A673 (cell line): ENCODE data around the gene MSANTD1.

Experiments
- EZH2 ChIP-seq: fragments of 200-600 bp; sonication (generic); IDR thresholded peaks from 2 replicates; pipeline ENCODE4 v1.6.1; 2017; ENCODE audit warnings: borderline replicate concordance, low read depth, mild to moderate bottlenecking, mixed read lengths, antibody characterized with exemption, low read length; ENCODE audit not compliant: poor library complexity, severe bottlenecking
- TF ChIP-seq, protein P1 (sequence below): fragments of 300-800, 200-600 bp; sonication (generic); conservative IDR thresholded peaks from 2 replicates; pipeline ENCODE4 v1.5.1; 2017; ENCODE audit warnings: low read depth, mild to moderate bottlenecking, antibody characterized with exemption, low read length, moderate library complexity, mixed read lengths

DNA sequence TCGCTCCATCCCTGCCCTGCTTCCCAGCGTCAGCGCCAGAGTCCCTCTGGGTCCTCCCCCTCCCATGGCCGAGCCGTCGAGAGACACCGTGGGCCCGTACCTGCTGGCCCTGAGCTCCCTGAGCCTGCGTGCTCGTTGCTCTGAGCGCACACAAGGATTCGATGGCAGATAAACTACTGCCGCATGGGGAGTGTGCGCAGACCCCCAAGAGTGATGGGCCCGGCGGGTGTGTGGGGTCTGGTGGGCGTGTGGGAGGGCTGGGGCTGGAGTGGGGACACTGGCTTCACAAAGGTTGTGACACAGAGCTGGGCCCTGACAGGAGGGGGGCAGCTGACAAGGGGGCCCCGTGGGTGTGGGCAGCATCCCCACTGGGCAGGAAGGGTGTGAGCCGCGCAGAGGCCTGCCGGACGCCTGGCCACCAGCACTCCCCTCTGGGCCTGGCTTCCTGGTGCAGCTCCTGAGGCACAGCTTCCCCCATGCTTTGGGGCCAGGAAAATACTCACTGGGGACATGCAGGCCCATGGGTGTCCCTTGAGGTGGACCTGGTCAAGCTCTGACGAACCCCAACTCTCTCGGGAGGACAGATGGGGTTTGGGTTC is 39.1 kb downstream of the MSANTD1 start:
- TF ChIP-seq, protein P1, sequence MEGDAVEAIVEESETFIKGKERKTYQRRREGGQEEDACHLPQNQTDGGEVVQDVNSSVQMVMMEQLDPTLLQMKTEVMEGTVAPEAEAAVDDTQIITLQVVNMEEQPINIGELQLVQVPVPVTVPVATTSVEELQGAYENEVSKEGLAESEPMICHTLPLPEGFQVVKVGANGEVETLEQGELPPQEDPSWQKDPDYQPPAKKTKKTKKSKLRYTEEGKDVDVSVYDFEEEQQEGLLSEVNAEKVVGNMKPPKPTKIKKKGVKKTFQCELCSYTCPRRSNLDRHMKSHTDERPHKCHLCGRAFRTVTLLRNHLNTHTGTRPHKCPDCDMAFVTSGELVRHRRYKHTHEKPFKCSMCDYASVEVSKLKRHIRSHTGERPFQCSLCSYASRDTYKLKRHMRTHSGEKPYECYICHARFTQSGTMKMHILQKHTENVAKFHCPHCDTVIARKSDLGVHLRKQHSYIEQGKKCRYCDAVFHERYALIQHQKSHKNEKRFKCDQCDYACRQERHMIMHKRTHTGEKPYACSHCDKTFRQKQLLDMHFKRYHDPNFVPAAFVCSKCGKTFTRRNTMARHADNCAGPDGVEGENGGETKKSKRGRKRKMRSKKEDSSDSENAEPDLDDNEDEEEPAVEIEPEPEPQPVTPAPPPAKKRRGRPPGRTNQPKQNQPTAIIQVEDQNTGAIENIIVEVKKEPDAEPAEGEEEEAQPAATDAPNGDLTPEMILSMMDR: no peak
- TF ChIP-seq EZH2: no peak
